Osteocyte (in vitro differentiated cells): ENCODE data around the gene HIPK2. TPM values are rescaled to one million over a fixed set of nuclear protein-coding genes. Genes with fewer than 3 reads are reported as not detected.

Experiments
- DNase-seq: peaks from one replicate; pipeline ENCODE4 v3.0.0; 2021; ENCODE audit warnings: mixed read lengths; ENCODE audit not compliant: unreplicated experiment; ENCODE audit errors: extremely low spot score
- H3K27ac Mint-ChIP-seq: one replicate; pipeline ENCODE4 v1.8.0; 2021; ENCODE audit warnings: mild to moderate bottlenecking, mixed read lengths; ENCODE audit not compliant: unreplicated experiment
- H3K27me3 Mint-ChIP-seq: one replicate; pipeline ENCODE4 v1.8.0; 2021; ENCODE audit warnings: mixed read lengths; ENCODE audit not compliant: unreplicated experiment
- H3K36me3 Mint-ChIP-seq: one replicate; pipeline ENCODE4 v1.8.0; 2021; ENCODE audit warnings: mixed read lengths; ENCODE audit not compliant: unreplicated experiment
- H3K4me1 Mint-ChIP-seq: one replicate; pipeline ENCODE4 v1.8.0; 2021; ENCODE audit warnings: mixed read lengths; ENCODE audit not compliant: unreplicated experiment
- H3K4me3 Mint-ChIP-seq: one replicate; pipeline ENCODE4 v1.8.0; 2021; ENCODE audit warnings: mild to moderate bottlenecking, moderate library complexity, mixed read lengths; ENCODE audit not compliant: unreplicated experiment
- H3K9me3 Mint-ChIP-seq: one replicate; pipeline ENCODE4 v1.8.0; 2021; ENCODE audit warnings: mixed read lengths; ENCODE audit not compliant: unreplicated experiment
- CTCF ChIP-seq: fragments of 200-600 bp; sonication (generic); IDR thresholded peaks from 2 replicates; pipeline ENCODE4 v1.5.0; 2021; ENCODE audit warnings: antibody characterized with exemption, mild to moderate bottlenecking, moderate library complexity
- total RNA-seq: library from RNA; stranded (reverse); gene quantifications from 2 replicates; pipeline ENCODE4 v1.2.1, GENCODE V29; 2021

Gene HIPK2
- total RNA-seq, 1 donor from 2014 or later, result 90.8 TPM

DNA sequence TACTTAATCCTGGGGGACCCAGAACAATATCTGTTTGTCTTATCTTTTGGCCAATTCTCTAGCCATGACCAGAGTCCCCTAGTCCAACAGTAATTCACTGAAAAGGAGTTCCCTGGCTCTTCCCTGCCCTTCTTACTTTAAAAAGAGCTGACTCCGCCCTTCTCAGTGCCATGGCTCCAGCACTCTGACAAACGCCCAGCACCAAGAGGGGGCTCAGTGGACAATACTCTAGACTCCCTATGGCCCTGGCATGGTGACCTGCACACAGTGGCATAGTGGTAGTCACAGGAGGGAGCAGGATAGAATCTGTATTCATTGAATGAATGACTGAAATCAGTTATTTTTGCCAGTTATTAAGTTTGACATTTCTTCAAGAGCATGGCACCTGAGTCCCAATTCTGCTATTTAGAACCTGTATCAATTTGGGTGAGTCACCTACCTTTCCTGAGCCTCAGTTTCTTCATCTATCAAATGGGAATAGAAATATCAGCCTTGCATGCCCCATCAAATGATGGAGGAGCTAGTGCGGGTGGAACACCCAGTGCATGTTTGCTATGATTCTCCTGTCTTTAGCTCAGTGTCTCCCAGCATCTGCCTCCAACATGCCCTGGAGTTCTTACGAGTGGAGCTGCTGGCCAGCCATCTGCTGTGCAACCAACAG lies 184.9 kb downstream of the HIPK2 start:
- H3K9me3 Mint-ChIP-seq, result no peaks in the 10 kb centered on the region
- H3K4me1 Mint-ChIP-seq, result no peaks in the 10 kb centered on the region
- no peak overlapping the region for H3K27ac Mint-ChIP-seq
- DNase-seq, result peak; percentile 54
- H3K4me3 Mint-ChIP-seq, result no peak overlapping the region
- H3K27me3 Mint-ChIP-seq, result no peaks in the 10 kb centered on the region
- peaks cover 48% of the 10 kb centered on the region for H3K36me3 Mint-ChIP-seq
- no peak for TF ChIP-seq CTCF

DNA sequence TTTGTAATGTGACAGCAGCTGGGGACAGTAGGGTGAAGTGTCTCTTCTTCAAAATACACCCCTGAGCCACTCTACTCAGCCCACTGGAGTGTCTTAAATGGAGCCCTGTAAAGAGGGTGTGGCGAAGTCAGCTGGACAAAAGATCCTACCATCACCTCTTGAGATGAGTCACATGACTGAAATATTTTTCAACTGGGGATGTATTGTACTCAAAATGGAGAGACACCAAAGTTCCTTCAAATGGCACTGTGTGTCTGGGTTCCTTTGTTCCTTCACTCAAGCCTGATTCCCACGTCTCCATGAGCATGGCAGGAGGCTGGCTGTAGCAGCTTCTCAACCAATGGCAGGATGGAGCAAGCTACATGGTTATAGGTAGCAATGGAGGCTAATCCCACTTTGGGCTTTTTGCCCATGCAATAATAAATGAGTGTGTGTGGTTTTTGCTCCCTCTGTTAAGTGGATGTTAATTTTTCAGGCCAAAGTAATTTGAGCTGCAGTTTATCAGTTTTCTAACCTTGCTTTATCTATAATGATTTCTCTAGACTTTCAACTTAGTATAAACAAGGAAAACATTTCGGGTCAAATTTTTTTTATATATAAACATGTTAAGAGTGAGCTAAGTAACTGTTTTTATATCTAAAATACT lies 186.1 kb downstream of the HIPK2 start:
- Mint-ChIP-seq H3K9me3 (no peaks in the 10 kb centered on the region), H3K4me1 (no peaks in the 10 kb centered on the region), H3K27me3 (no peaks in the 10 kb centered on the region), H3K36me3 (peaks cover 51% of the 10 kb centered on the region), H3K4me3 (no peak overlapping the region), H3K27ac (no peak overlapping the region)
- no peak for TF ChIP-seq CTCF
- peak; percentile 21 for DNase-seq

GRCh38 chr7:139589474-139589873 lies 188.3 kb downstream of the HIPK2 start:
- Mint-ChIP-seq H3K9me3 (no peaks in the 10 kb centered on the region), H3K4me3 (no peak overlapping the region), H3K36me3 (peaks cover 44% of the 10 kb centered on the region), H3K4me1 (no peaks in the 10 kb centered on the region), H3K27me3 (no peaks in the 10 kb centered on the region), H3K27ac (no peak overlapping the region)
- peak; percentile 30 for DNase-seq
- TF ChIP-seq CTCF, result no peak

GRCh38 chr7:139588632-139589031 lies 189.2 kb downstream of the HIPK2 start:
- no peak for TF ChIP-seq CTCF
- Mint-ChIP-seq H3K36me3 (peaks cover 47% of the 10 kb centered on the region), H3K27me3 (no peaks in the 10 kb centered on the region), H3K4me1 (no peaks in the 10 kb centered on the region), H3K4me3 (no peak overlapping the region), H3K9me3 (no peaks in the 10 kb centered on the region), H3K27ac (peak overlapping the region; percentile 56)
- DNase-seq, result peak; percentile 60

DNA sequence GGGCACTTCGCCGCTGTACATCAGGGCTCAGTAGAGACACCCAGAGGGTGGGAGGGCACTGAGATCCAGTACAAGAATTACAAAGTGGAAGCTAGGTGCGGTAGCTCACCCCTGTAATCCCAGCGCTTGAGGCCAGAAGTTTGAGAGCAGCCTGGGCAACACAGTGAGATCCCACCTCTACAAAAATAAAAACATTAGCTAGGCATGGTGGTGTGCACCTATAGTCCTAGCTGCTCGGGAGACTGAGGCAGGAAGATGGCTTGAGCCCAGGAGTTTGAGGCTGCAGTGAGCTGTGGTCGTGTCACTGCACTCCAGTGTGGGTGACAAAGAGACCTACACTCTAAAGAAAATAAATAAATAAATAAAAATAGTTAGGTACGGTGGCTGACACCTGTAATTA lies 190.3 kb downstream of the HIPK2 start:
- TF ChIP-seq CTCF, result no peak
- Mint-ChIP-seq H3K9me3 (no peaks in the 10 kb centered on the region), H3K4me1 (no peaks in the 10 kb centered on the region), H3K36me3 (peaks cover 49% of the 10 kb centered on the region), H3K27ac (no peak overlapping the region), H3K27me3 (no peaks in the 10 kb centered on the region), H3K4me3 (no peak overlapping the region)
- peak; percentile 19 for DNase-seq
